ENCODE results near the gene ZC3HAV1. TPM values are rescaled to one million over a fixed set of nuclear protein-coding genes. Genes with fewer than 3 reads are reported as not detected.

Gene ZC3HAV1
- total RNA-seq, 6 donors from 2014 or later: 30.2 to 47.6 (median 33.5) TPM

- no peaks in the 10 kb centered on the region for H3K9me3 ChIP-seq
- ATAC-seq (ENCODE audit: low FRiP score in 2 of 2) (no peak), DNase-seq (no peak)
- TF ChIP-seq POLR2A (IDR thresholded peaks at IDR 0.05): no peak
- TF ChIP-seq CTCF (IDR thresholded peaks at IDR 0.05): no peak
- TF ChIP-seq EP300 (IDR thresholded peaks at IDR 0.05): no peak
- no peak for TF ChIP-seq POLR2AphosphoS5 (IDR thresholded peaks at IDR 0.05)
- no peaks in the 10 kb centered on the region for H3K36me3 ChIP-seq
- peaks cover 0 to 17% (median 2%) of the 10 kb centered on the region in 4 donors for H3K4me1 ChIP-seq
- no peaks in the 10 kb centered on the region for H3K27me3 ChIP-seq
- no peak overlapping the region for H3K4me3 ChIP-seq
- 81 to 85% methylated on average over 3 of the region's 3 CpGs for WGBS, 2 donors
- no peak overlapping the region for H3K27ac ChIP-seq
These were observed 4.5 kb upstream of the ZC3HAV1 start for GRCh38 chr7:139114018-139114417.

- H3K27ac ChIP-seq: peak overlapping the region in 2 of 4 donors; percentile 5 to 35
- 80 to 90% methylated on average over 2 of the region's 2 CpGs for WGBS, 2 donors
These were observed 3.3 kb upstream of the ZC3HAV1 start for GRCh38 chr7:139112741-139113250.

GRCh38 chr7:139112316-139112715, 2.8 kb upstream of the ZC3HAV1 start:
- Histone ChIP-seq H3K27ac (peak overlapping the region; percentile 5 to 65 (median 22)), H3K9me3 (no peaks in the 10 kb centered on the region), H3K4me1 (peaks cover 0 to 9% (median 4%) of the 10 kb centered on the region in 4 donors), H3K4me3 (no peak overlapping the region), H3K36me3 (no peaks in the 10 kb centered on the region), H3K27me3 (no peaks in the 10 kb centered on the region)
- 84 to 93% methylated on average over 3 of the region's 3 CpGs for WGBS, 2 donors
- no peak for DNase-seq
- no peak for TF ChIP-seq EP300 (IDR thresholded peaks at IDR 0.05)
- no peak for TF ChIP-seq POLR2A (IDR thresholded peaks at IDR 0.05)
- no peak for TF ChIP-seq CTCF (IDR thresholded peaks at IDR 0.05)
- TF ChIP-seq POLR2AphosphoS5 (IDR thresholded peaks at IDR 0.05): no peak
- ATAC-seq (ENCODE audit: low FRiP score in 2 of 2): no peak

More at GRCh38 chr7:139112741-139113250, 3.3 kb upstream of the ZC3HAV1 start:
- ATAC-seq (ENCODE audit: low FRiP score in 2 of 2) (no peak), DNase-seq (no peak)
- Histone ChIP-seq H3K36me3 (no peaks in the 10 kb centered on the region), H3K4me3 (no peak overlapping the region), H3K4me1 (peaks cover 0 to 6% (median 0%) of the 10 kb centered on the region in 4 donors), H3K9me3 (no peaks in the 10 kb centered on the region), H3K27me3 (no peaks in the 10 kb centered on the region)
- TF ChIP-seq CTCF (IDR thresholded peaks at IDR 0.05) (no peak), POLR2AphosphoS5 (IDR thresholded peaks at IDR 0.05) (no peak), POLR2A (IDR thresholded peaks at IDR 0.05) (no peak), EP300 (IDR thresholded peaks at IDR 0.05) (no peak)

GRCh38 chr7:139111811-139112301, 2.3 kb upstream of the ZC3HAV1 start:
- 90 to 91% methylated on average over 4 of the region's 4 CpGs for WGBS, 2 donors
- no peak for ATAC-seq (ENCODE audit: low FRiP score in 2 of 2)

GRCh38 chr7:139111147-139111546, 1.6 kb upstream of the ZC3HAV1 start:
- Histone ChIP-seq H3K4me3 (no peak overlapping the region), H3K4me1 (peaks cover 1 to 18% (median 13%) of the 10 kb centered on the region in 4 donors), H3K27me3 (no peaks in the 10 kb centered on the region), H3K36me3 (no peaks in the 10 kb centered on the region), H3K27ac (peak overlapping the region in 2 of 4 donors; percentile 99), H3K9me3 (no peaks in the 10 kb centered on the region)
- no peak for DNase-seq
- WGBS, 2 donors: 96 to 100% methylated on average over 1 of the region's 1 CpG
- TF ChIP-seq CTCF (IDR thresholded peaks at IDR 0.05) (no peak), POLR2AphosphoS5 (IDR thresholded peaks at IDR 0.05) (no peak), EP300 (IDR thresholded peaks at IDR 0.05) (no peak), POLR2A (IDR thresholded peaks at IDR 0.05) (no peak)
- ATAC-seq (ENCODE audit: low FRiP score in 2 of 2): no peak

More at GRCh38 chr7:139111811-139112301, 2.3 kb upstream of the ZC3HAV1 start:
- no peaks in the 10 kb centered on the region for H3K9me3 ChIP-seq
- TF ChIP-seq POLR2A (IDR thresholded peaks at IDR 0.05): no peak
- H3K27me3 ChIP-seq: no peaks in the 10 kb centered on the region
- no peaks in the 10 kb centered on the region for H3K36me3 ChIP-seq
- DNase-seq: no peak
- peaks cover 0 to 11% (median 8%) of the 10 kb centered on the region in 4 donors for H3K4me1 ChIP-seq
- H3K4me3 ChIP-seq: no peak overlapping the region
- H3K27ac ChIP-seq: peak overlapping the region in 3 of 4 donors; percentile 8 to 65 (median 35)

All from upper lobe of left lung (tissue), 6 donors.